H1 (cell line): ENCODE data around the gene SPRED1. TPM values are rescaled to one million over a fixed set of nuclear protein-coding genes. Genes with fewer than 3 reads are reported as not detected.

ENCODE experiments used
- CTCF ChIA-PET: fragments of 300-600 bp; sonication (Branson Sonifier 250); formaldehyde crosslinking; loops from one replicate; lab custom pipeline; 2021; ENCODE audit not compliant: partially characterized antibody; lab: Charles Lee
- POLR2A ChIA-PET: fragments of 300-600 bp; sonication (Branson Sonifier 250); formaldehyde crosslinking; loops from one replicate; lab custom pipeline; 2021; ENCODE audit warnings: inconsistent platforms; ENCODE audit not compliant: partially characterized antibody; lab: Charles Lee
- DNase-seq, 2 experiments: peaks; one replicate each; pipeline versions ENCODE4 v3.0.0 to v3.0.0-alpha.2; 2010 to 2022; ENCODE audit warnings: low spot score in 2 of 2, low read depth in 1 of 2, mixed read lengths in 1 of 2
- FAIRE-seq: peaks from 2 replicates; lab custom pipeline; 2011; peaks lifted over from hg19 to GRCh38; lab: Jason Lieb, UNC
- H2AFZ ChIP-seq: 2 replicates; pipeline ENCODE4 v1.8.1; 2012; ENCODE audit warnings: low read length, inconsistent platforms
- H2AK5ac ChIP-seq: 2 replicates; pipeline ENCODE4 v1.6.1; 2013; ENCODE audit warnings: low read depth, low read length
- H2BK120ac ChIP-seq: replicated peaks from 2 replicates; pipeline ENCODE3; 2013; ENCODE audit warnings: low read depth, low read length, inconsistent platforms
- H2BK12ac ChIP-seq: 2 replicates; pipeline ENCODE4 v1.6.1; 2013; ENCODE audit warnings: low read depth, low read length
- H2BK15ac ChIP-seq: 2 replicates; pipeline ENCODE4 v1.6.1; 2013; ENCODE audit warnings: low read length
- H2BK20ac ChIP-seq: 2 replicates; pipeline ENCODE4 v1.6.1; 2013; ENCODE audit warnings: low read length
- H2BK5ac ChIP-seq: 2 replicates; pipeline ENCODE4 v1.6.1; 2013; ENCODE audit warnings: low read depth, low read length
- H3K14ac ChIP-seq: 2 replicates; pipeline ENCODE4 v1.6.1; 2013; ENCODE audit warnings: inconsistent platforms; ENCODE audit not compliant: insufficient read length
- H3K18ac ChIP-seq: 2 replicates; pipeline ENCODE4 v1.6.1; 2013; ENCODE audit warnings: low read length; ENCODE audit errors: extremely low read depth
- H3K23ac ChIP-seq: 2 replicates; pipeline ENCODE4 v1.6.1; 2013; ENCODE audit warnings: inconsistent platforms; ENCODE audit not compliant: insufficient read length
- H3K23me2 ChIP-seq: 2 replicates; pipeline ENCODE4 v1.6.1; 2013; ENCODE audit warnings: low read depth, low read length
- H3K27ac ChIP-seq: 2 replicates; pipeline ENCODE4 v1.6.1; 2011; ENCODE audit warnings: low read depth, low read length, inconsistent platforms
- H3K27me3 ChIP-seq, 4 experiments: replicated peaks in 1 of 4; 1 replicate in 1 of 4; 2 replicates in 3 of 4; pipeline versions ENCODE4 v1.6.1 to v1.8.1; 2011 to 2013; ENCODE audit warnings: low read length in 3 of 4, mild to moderate bottlenecking in 3 of 4, inconsistent platforms in 2 of 4, mixed read lengths in 2 of 4, moderate library complexity in 1 of 4; ENCODE audit not compliant: control insufficient read depth in 3 of 4, insufficient read depth in 3 of 4; ENCODE audit errors: extremely low read depth in 1 of 4
- H3K36me3 ChIP-seq, 4 experiments: 2 replicates each; pipeline versions ENCODE4 v1.6.1 to v1.8.1; 2011 to 2013; ENCODE audit warnings: mild to moderate bottlenecking in 4 of 4, low read length in 3 of 4, moderate library complexity in 2 of 4, control low read depth in 1 of 4, inconsistent platforms in 1 of 4; ENCODE audit not compliant: insufficient read depth in 4 of 4, control insufficient read depth in 2 of 4
- H3K4ac ChIP-seq: replicated peaks from 2 replicates; pipeline ENCODE3; 2013; ENCODE audit warnings: low read length, low read depth, mixed read lengths, inconsistent platforms; ENCODE audit not compliant: insufficient read length
- H3K4me1 ChIP-seq, 4 experiments: replicated peaks in 1 of 4; 1 replicate in 1 of 4; 2 replicates in 3 of 4; pipeline versions ENCODE4 v1.6.1 to v1.8.1; 2011 to 2013; ENCODE audit warnings: low read length in 3 of 4, inconsistent platforms in 2 of 4, mixed read lengths in 1 of 4; ENCODE audit not compliant: insufficient read depth in 4 of 4, control insufficient read depth in 3 of 4
- H3K4me2 ChIP-seq, 2 experiments: 2 replicates each; pipeline versions ENCODE4 v1.6.1 to v1.8.1; 2011 to 2013; ENCODE audit warnings: low read depth in 2 of 2, low read length in 2 of 2, control low read depth in 1 of 2, inconsistent platforms in 1 of 2, mild to moderate bottlenecking in 1 of 2; ENCODE audit not compliant: insufficient read depth in 1 of 2
- H3K4me3 ChIP-seq, 4 experiments: fragments of 200-600, 300-600 bp in 1 of 4; sonication (generic), shearing (Covaris generic), sonication (Bioruptor Twin) in 1 of 4; 2 replicates each; pipeline versions ENCODE4 v1.5.1 to v1.8.1; 2011 to 2016; ENCODE audit warnings: low read length in 4 of 4, low read depth in 3 of 4, control low read depth in 2 of 4, inconsistent platforms in 2 of 4, mild to moderate bottlenecking in 2 of 4, mixed read lengths in 1 of 4, moderate library complexity in 1 of 4; ENCODE audit not compliant: insufficient read depth in 2 of 4; ENCODE audit errors: extremely low read depth in 1 of 4
- H3K56ac ChIP-seq: replicated peaks from 2 replicates; pipeline ENCODE3; 2013; ENCODE audit warnings: low read depth, mild to moderate bottlenecking, mixed read lengths, low read length, inconsistent platforms; ENCODE audit not compliant: insufficient read length
- H3K79me1 ChIP-seq: 2 replicates; pipeline ENCODE4 v1.6.1; 2013; ENCODE audit warnings: low read depth, low read length, control low read depth
- H3K79me2 ChIP-seq, 2 experiments: 2 replicates each; pipeline versions ENCODE4 v1.6.1 to v1.8.1; 2012 to 2013; ENCODE audit warnings: low read length in 2 of 2, mild to moderate bottlenecking in 2 of 2, inconsistent platforms in 1 of 2; ENCODE audit not compliant: insufficient read depth in 2 of 2, control insufficient read depth in 1 of 2
- H3K9ac ChIP-seq, 4 experiments: replicated peaks in 1 of 4; 1 replicate in 1 of 4; 2 replicates in 3 of 4; pipeline versions ENCODE4 v1.6.1 to v1.8.1; 2011 to 2013; ENCODE audit warnings: low read depth in 3 of 4, low read length in 3 of 4, control low read depth in 2 of 4, mild to moderate bottlenecking in 2 of 4, moderate library complexity in 2 of 4, inconsistent platforms in 1 of 4; ENCODE audit errors: extremely low read depth in 1 of 4
- H3K9me3 ChIP-seq, 2 experiments: 2 replicates each; pipeline versions ENCODE4 v1.6.1 to v1.8.1; 2012 to 2013; ENCODE audit warnings: mild to moderate bottlenecking in 2 of 2, moderate library complexity in 2 of 2, control low read depth in 1 of 2, inconsistent platforms in 1 of 2, low read depth in 1 of 2, low read length in 1 of 2, mixed read lengths in 1 of 2; ENCODE audit not compliant: insufficient read depth in 2 of 2
- H4K20me1 ChIP-seq, 2 experiments: replicated peaks in 1 of 2; 2 replicates each; pipeline versions ENCODE3 to v1.8.1; 2011 to 2013; ENCODE audit warnings: inconsistent platforms in 2 of 2, low read length in 2 of 2, mild to moderate bottlenecking in 1 of 2; ENCODE audit not compliant: insufficient read depth in 2 of 2, control insufficient read depth in 1 of 2
- H4K5ac ChIP-seq: 2 replicates; pipeline ENCODE4 v1.6.1; 2013; ENCODE audit warnings: low read length, low read depth, mixed read lengths, inconsistent platforms; ENCODE audit not compliant: insufficient read length
- H4K8ac ChIP-seq: 2 replicates; pipeline ENCODE4 v1.8.0; 2013; ENCODE audit warnings: mild to moderate bottlenecking, moderate library complexity, low read length, inconsistent platforms; ENCODE audit not compliant: insufficient read depth; ENCODE audit errors: extremely low read depth
- H4K91ac ChIP-seq: replicated peaks from 2 replicates; pipeline ENCODE3; 2013; ENCODE audit warnings: low read length, mixed read lengths, inconsistent platforms; ENCODE audit not compliant: insufficient read length
- ATF2 ChIP-seq: IDR thresholded peaks from 2 replicates; pipeline ENCODE4 v1.6.1; 2012; ENCODE audit warnings: low read length, inconsistent platforms
- CEBPB ChIP-seq: IDR thresholded peaks from 2 replicates; pipeline ENCODE4 v1.6.1; 2012; ENCODE audit warnings: low read depth, low read length
- CHD2 ChIP-seq: IDR thresholded peaks from 2 replicates; pipeline ENCODE4 v1.6.1; 2012; ENCODE audit warnings: low read length, improper control_type of control experiment
- FOSL1 ChIP-seq: IDR thresholded peaks from 2 replicates; pipeline ENCODE4 v1.6.1; 2011; ENCODE audit warnings: mild to moderate bottlenecking, low read depth, low read length, moderate library complexity; ENCODE audit not compliant: insufficient read depth
- POLR2AphosphoS5 ChIP-seq: IDR thresholded peaks from 2 replicates; pipeline ENCODE4 v1.6.1; 2011; ENCODE audit warnings: low read depth, low read length
- TBP ChIP-seq: IDR thresholded peaks from 2 replicates; pipeline ENCODE4 v1.6.1; 2011; ENCODE audit warnings: low read depth, low read length, improper control_type of control experiment
- WGBS, 2 experiments: shearing (Covaris generic) in 1 of 2; methylation state at CpG; one replicate each; pipeline versions ENCODE4 v1.1.6 to v1.1.7; 2013 to 2015; ENCODE audit warnings: low lambda C conversion rate in 2 of 2, mixed read lengths in 2 of 2, inconsistent platforms in 1 of 2, low coverage in 1 of 2, missing lambda C conversion rate in 1 of 2; ENCODE audit not compliant: insufficient replicate concordance in 2 of 2, insufficient coverage in 1 of 2, insufficient read length in 1 of 2; ENCODE audit errors: extremely low coverage in 1 of 2, missing lambda C conversion rate in 1 of 2; 5-methylcytosine and 5-hydroxymethylcytosine counted together
- polyA plus RNA-seq, 7 experiments: library from polyadenylated mRNA; depleted of rRNA in 3 of 7; stranded (reverse) in 5 of 7; unstranded in 2 of 7; fragments of >200 nt in 5 of 7; fragments of 200-250 nt in 2 of 7; gene quantifications; 1 replicate in 5 of 7; 2 replicates in 1 of 7; 4 replicates in 1 of 7; pipeline versions ENCODE4 v1.2.1 to v1.2.3, GENCODE V29; 2011 to 2013; ENCODE audit warnings: missing spikeins in 2 of 7, mixed read lengths in 2 of 7
- total RNA-seq: library from RNA; stranded (reverse); fragmentation: NEBNext Ultra II Directional; extraction: Animal tissue kit (Norgen Biotek cat#: 25700); gene quantifications from 2 replicates; pipeline ENCODE4 v1.2.1, GENCODE V29; 2021

Gene SPRED1
- total and polyA plus RNA-seq, 2 of the 8 experiments (the other 6 are each of a cell fraction or from before 2014, with no cell fraction given), result 5.5 to 30.3 TPM

GRCh38 chr15:38351466-38351865 is 98.8 kb downstream of the SPRED1 start:
- no peak overlapping the region for H2AK5ac ChIP-seq
- no peak overlapping the region for H3K4ac ChIP-seq
- TF ChIP-seq FOSL1 (no peak), CEBPB (no peak), POLR2AphosphoS5 (no peak), ATF2 (no peak), TBP (no peak), CHD2 (no peak)
- TF ChIP-seq, all 59 proteins: peak for 0
- Histone ChIP-seq H3K14ac (no peak overlapping the region), H3K4me3 (no peak overlapping the region), H2BK20ac (no peak overlapping the region), H3K18ac (no peak overlapping the region), H3K27me3 (no peaks in the 10 kb centered on the region), H3K79me1 (no peaks in the 10 kb centered on the region), H2BK15ac (no peak overlapping the region), H3K23ac (no peak overlapping the region), H2AFZ (no peak overlapping the region), H2BK120ac (no peak overlapping the region), H2BK12ac (no peak overlapping the region), H3K36me3 (peaks cover 0 to 25% (median 14%) of the 10 kb centered on the region in 4 experiments; a peak in 5 of 8 replicates), H3K23me2 (no peaks in the 10 kb centered on the region), H3K9ac (no peak overlapping the region), H3K56ac (no peak overlapping the region), H4K5ac (no peak overlapping the region), H3K4me1 (peaks cover 0 to 6% (median 0%) of the 10 kb centered on the region in 4 experiments; a peak in 1 of 7 replicates), H3K27ac (no peak overlapping the region), H4K91ac (no peak overlapping the region), H2BK5ac (no peak overlapping the region), H3K4me2 (no peak overlapping the region), H4K20me1 (peaks cover 0 to 1% of the 10 kb centered on the region in 2 experiments), H3K79me2 (0 out of 4 replicates have a peak, but pooled peaks cover 0 to 4% of the 10 kb centered on the region in 2 experiments), H3K9me3 (no peaks in the 10 kb centered on the region; a peak in 1 of 4 replicates), H4K8ac (no peak overlapping the region)
- WGBS, 2 experiments, result 91% methylated on average over 8 of the region's 8 CpGs; no CpG with 5 or more reads in 1 of the 2 experiments
- POLR2A ChIA-PET, result interaction anchor here (1.1 kb wide), 1 partner anchor 100 kb away, joined by 3 read pairs; no protein-coding TSS in a partner anchor
- CTCF ChIA-PET, result interaction anchor here (2.5 to 2.9 kb wide), 2 partner anchors 20 to 348 kb away, joined by 7 to 21 read pairs; no protein-coding TSS in a partner anchor
- DNase-seq (no peak), FAIRE-seq (peak; percentile 65)
